Posterior vena cava (tissue), 2 donors: ENCODE results near the gene SETD3. TPM values are rescaled to one million over a fixed set of nuclear protein-coding genes. Genes with fewer than 3 reads are reported as not detected.

ENCODE experiments used
- DNase-seq: peaks from one replicate; pipeline ENCODE4 v3.0.0-alpha.2; 2020; ENCODE audit warnings: low spot score
- intact Hi-C, 2 donors: fragments of 100-400 bp; cut with DNase I; formaldehyde crosslinking; loops; one replicate each; pipeline versions ENCODE4 v1.14.1 to v1.14.2; 2022 to 2023
- total RNA-seq, 2 donors: library from RNA; stranded (reverse); fragmentation: NEBNext Ultra II Directional; extraction: Animal tissue kit (Norgen Biotek cat#: 25700); gene quantifications; one replicate each; pipeline ENCODE4 v1.2.1, GENCODE V29; 2021
- donor health status: DM: yes; HTN: yes; CAD: no.
- donor health status: DM: yes; HTN: yes; CAD: no.

Gene SETD3
- total RNA-seq, 2 donors from 2014 or later, result 74.5 to 103 TPM

DNA sequence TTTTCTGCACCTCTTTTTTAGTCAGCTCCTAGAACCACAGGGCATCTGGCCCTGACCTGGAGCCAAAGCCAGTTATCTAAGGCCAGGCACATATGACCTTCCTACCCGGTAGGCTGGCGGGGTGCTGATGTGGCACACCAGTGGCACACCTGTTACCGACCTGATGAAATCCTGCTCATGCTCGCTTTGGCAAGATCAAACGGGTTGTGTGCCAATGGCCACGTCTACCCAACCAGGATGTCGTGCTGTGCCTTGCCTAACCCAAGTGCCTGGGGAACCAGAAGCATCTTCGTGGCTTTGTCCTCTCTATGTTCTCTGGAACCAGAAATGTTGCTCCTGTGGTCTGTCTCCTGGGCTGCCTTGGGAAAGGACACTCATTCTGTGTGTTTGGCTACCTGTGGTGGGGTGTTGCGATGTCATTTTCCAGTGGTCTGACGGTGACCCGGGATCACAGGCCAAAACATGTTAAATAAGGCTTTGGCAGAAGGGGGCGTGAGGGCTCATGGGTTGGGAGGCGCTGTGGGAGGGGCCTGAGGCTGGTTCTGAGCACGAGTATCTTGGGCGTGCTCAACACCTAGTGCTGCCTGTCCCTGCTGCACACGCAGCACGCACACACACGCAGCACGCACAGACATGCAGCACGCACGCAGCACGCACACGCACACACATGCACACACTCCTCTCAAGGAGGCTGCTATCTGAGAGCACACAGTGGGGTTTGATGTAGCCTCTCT lies 28.4 kb upstream of the SETD3 start:
- DNase-seq, result peak; percentile 58
- intact Hi-C loops, result no loop called here

DNA sequence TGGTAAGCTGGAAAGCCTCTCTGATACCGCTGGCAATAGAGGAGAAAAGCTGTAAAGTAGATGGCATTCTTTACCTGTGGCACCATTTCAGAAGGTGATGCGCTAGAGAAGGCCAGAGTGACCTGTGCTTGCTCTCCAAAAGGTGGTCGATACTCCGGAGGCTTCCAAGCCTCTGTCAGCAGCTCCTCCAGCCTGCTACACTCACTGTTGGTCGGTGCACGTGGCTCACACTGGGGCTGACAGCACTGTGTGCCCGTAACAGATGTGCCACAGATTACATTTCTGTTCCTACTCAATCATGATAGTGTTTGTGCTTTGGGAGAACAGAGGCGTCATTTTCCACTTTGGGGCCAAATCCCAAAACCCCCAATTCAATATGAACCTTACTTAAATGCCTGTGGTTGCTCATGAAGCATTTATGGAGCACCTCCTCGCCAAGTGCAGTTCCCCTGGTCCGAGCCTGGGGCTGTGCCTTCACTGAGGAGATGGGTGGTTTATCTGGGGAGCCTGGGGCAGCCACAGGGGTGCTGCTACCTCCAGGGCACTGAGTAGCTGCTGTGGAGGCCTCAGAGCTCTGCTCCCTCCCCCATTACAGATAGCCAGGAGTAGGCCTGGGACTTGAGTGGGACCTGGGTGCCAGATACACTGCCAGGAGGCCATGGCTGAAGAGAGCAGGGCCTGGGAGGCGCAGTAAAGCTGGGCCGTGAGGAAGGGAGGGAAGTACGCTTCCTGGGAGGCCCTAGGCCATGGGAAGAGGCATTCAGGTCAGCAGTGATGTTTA lies 27.4 kb upstream of the SETD3 start:
- intact Hi-C loops, result no loop called here
- DNase-seq, result peak; percentile 51

DNA sequence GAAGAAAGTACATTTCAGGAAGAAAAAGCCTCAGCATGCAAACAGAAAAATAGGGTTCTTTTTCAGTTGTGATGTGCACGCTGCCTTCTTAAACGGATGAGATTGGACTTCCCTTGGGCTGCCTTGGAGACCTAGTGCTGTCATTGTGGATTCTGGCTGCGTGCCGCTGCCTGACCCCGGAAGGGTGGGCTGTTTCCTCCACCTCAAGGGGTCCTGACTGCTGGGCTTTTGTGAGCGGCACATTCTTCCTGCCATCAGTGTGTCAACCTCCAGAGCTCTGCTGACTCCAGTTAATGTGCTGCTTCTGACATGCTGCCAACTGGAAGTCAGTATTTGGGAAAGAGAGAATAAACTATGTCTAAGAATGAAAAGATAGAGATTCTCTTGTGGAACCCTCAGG lies 25.6 kb upstream of the SETD3 start:
- intact Hi-C loops, result no loop called here
- DNase-seq, result no peak

DNA sequence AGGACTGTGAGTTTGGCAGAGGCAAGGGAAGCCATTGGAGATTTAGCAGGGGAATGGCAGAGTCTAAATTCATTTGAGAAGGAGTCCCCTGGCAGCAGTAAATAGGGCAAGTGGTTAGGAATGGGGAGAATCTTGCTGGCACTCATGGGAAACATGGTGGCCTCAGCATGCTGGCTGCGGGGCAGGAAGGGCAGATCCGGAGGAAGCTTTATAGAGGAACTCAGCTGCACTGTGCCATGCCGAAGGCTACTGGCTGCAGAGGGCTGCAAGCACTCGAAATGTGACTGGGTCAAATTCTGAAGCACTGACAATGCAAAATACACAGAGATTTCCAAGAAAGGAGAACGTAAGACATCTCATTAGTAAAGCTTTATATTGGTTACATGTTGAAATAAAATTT lies 24.4 kb upstream of the SETD3 start:
- no peak for DNase-seq
- intact Hi-C loops, result no loop called here

DNA sequence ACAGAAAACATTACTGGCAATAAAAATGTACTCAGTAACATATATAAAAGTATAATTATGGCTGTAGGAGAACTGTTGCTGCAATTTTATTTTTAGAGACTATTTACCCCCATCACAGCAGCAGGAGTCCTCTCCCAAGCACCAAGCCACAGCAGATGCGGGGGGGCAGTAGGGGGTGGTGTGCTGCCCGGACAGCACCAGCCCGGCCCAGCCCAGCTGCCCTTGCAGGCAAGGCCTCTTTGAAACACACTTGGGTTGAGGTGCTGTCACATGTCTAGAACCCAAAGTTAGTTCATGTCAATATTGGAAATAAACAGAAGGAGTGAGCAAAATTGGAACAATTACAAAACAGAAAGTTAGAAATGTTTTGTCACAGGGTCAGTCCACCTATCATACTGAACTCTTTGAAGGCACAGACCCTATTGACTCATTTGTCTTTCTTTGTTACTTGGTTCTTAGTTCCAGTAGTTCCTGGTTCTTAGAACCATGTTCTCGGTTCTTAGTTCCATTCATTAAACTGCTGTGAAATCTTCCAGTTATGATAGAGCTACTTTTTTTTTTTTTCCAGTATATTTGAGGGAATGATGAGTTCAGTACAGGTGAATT lies 23.3 kb upstream of the SETD3 start:
- DNase-seq, result peak; percentile 67
- intact Hi-C loops, result no loop called here

DNA sequence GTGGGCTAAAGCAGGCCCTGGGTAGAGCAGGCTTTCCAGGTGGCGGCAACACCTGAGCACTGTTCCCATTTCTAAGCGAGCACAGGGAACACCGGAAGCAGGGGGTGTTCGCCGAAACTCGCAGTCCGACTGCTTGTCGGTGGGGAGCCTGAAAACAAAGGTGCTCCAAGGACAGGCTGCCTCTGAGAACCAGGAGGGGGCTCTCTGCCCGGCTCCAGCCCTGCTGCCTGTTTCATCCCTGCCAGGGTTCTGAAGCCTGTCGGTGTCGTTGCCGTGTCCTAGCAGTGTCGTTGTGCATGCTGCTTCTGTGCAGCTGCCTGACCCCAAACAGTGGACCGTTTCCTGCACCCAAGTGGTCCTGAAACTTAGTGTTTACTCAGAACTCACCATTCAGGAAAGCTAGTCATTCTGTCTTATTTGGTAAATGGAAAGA lies 22.3 kb upstream of the SETD3 start:
- intact Hi-C loops, result no loop called here
- DNase-seq, result no peak

DNA sequence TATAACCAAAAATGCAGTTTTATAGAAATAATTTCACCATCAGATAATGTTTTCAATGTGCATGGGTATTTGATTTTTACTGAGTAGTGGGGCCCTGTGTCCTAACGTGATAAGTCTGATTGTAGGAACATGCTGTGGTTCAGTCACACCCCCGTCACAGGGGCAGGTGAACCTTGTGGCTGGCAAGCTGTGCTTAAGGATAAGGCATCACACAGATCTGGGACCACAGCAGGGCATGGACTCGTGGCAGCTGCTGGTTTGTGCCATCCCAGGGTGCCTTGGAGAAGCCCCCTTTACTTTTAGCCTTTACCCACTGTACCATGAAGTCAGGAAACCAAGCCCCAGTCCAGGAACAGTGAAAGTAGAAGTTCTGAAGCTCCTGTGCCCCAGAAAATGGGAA lies 17.2 kb upstream of the SETD3 start:
- DNase-seq, result no peak
- intact Hi-C loops, result no loop called here

DNA sequence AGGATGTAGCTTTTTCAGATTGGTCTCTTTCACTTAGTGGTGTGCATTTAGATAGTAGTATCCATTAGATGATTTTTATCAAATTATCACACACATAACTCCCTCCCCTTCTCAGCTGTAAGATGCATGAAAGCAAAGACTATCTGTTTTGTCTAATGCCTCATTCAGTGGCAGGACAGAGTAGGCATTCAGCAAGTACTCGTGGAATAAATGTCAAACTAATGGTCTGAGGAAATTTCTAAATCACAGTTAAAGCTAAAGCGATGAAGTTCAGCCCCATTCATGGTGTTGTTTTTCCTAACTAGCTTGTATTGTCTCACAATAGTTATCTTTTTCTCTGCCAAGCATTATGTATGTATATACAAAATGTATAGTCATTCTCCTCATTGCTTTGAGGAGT lies 16.7 kb upstream of the SETD3 start:
- DNase-seq, result no peak
- intact Hi-C loops, result no loop called here

DNA sequence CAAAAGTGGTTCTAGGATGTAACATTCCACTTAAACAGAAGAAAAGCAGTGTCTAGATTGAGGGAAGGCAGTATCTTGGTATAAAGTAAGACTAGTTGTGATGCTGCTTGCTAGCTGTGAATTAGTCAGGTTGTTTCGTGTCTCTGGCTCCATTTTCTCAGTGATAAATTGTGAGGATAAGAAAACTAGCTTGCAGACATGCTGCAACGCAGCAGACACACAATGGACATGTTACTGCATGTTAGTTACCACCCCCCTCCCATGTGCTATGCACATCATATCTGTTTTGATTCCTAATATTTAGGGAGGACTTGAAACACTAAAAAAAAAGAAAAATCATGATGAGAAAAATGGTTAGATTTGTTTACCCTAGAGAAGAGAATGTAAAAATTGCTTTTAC lies 3.4 kb upstream of the SETD3 start:
- intact Hi-C loops, result no loop called here
- no peak for DNase-seq

DNA sequence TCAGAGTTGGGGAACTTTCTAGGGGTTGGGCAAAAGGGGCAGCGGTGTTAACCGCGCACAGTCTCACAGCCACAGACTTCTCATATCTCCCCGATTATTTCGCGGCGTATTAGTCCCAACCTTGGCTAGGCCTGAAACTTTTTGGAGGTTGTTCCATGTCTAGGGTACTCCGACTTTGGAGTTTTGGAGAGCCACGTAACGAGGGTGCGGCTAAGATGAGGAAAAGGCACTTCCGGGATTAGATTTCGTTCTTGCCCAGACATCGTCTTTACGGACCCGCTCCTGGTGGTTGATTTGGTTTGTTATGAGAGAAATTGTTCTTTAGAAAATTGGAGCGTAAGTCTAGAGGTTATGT lies 1.1 kb upstream of the SETD3 start:
- DNase-seq, result no peak
- intact Hi-C loops, result no loop called here

DNA sequence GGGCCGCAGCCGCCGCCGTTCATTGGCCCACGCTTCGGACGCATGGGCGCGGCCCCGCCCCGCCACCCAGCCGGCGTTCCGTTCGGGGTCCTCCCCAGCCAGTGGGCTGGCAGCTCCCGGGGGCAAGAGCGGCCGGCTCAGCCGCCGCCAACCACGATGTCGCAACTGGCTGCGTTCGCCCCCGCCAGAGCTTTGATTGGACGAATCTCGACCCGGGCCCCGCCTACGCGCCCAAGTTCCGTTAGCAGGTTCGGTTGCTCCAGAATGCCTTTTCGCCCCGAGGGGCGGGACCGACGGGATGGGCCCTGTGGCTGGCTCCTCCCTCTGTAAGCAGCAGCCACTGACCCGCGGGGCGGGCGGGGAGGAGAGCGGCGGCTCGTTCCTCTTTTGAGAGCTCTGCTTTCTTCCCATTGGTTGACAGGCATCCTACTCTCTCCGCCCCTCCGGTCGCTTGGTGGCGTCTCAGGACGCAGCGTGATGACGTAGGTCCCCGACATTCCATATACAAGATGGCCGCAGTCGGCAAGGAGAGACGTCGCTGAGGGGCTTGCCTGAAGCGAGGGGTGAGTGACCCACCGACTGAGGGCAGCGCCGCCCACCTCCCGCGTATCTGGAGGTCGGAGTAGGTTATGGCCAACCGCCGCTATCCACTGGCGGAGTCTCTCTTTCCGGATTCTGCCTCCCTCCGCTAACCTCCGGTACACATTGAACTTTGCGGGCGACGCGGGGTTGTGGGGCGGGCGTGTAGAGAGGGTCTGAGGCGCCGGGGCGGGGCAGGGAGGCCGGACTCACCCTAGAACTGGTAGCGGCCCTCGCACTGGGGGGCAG lies 472 bp upstream of the SETD3 start, which contains the start of gene CCNK:
CCNK (plus strand) TSS at position 493 of the 828 bp plus-strand sequence. CDS start 11,269 bp downstream, outside the sequence.
- intact Hi-C loops, result no loop called here
- DNase-seq, result peak; percentile 100

DNA sequence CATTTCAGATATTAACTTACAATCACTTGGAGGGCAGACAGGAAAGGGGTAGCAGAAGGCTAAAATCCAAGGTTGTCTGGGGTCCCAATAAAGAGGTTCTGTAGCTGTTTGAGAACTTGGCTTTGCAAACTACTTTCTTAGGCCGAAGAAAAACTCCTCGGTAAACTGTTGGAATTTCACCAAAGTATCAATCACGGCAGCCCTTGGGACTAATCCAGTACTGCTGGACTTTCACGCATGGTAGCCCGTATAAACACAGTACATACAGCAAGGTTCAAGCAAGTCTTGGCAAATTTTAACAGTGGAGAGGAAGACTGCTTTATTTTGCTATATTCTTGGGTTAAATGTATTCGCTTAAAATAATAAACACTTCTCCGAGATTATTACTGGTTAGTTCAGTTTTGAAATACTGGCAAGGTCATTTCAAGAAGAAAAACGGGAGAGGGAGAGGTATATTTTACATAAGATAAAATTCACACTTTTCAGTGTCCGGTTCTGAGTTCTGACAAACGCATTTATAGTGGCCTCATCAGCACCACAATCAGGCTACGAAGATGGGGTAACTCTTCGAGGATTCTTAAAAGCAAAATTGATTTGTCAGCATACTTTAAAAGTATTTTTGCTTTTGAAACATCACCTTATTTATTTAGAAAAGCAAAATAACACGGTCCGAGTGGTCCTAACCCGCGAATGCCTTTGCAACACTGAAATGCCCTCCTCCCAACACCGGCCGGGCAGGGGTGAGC lies 1.3 kb downstream of the SETD3 start:
- intact Hi-C loops, result no loop called here
- DNase-seq, result no peak

DNA sequence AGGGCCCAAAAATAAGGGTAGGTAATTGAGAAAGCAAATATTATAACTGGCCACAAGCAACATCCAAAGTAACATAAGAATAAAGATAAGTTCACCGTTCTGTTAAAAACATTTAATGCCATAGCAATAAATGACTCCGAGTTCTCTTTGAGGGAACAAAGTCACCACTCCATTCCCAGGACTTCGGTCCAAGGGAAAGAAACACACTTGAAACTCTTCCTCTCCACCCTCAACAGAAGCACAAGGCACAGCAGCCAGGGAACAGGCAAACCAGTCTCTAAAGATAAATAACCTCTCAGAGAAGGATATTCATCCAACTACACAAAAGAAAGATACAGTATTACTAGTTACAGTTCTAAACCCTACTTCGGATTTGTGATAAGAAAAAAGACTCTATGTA lies 2.5 kb downstream of the SETD3 start:
- DNase-seq, result no peak
- intact Hi-C loops, result no loop called here

DNA sequence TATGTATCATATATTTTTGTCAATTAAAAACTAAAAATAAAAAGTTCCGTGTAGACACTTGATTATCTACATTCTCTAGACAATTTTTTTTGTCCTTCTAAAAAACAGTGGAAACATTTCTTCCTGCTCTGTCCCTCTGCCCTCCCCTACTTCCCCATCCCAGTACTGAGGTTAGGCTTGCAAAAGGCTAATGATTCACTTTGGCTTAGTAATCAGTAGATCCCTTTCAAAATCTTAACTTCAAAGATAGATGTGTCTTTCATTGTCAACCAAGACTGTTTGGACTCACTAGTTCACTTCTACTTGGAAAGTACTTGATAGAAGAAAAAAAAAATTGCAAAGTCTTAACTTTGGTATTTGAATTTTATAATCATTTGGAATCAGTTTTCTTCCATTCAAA lies 3.8 kb downstream of the SETD3 start:
- intact Hi-C loops, result no loop called here

DNA sequence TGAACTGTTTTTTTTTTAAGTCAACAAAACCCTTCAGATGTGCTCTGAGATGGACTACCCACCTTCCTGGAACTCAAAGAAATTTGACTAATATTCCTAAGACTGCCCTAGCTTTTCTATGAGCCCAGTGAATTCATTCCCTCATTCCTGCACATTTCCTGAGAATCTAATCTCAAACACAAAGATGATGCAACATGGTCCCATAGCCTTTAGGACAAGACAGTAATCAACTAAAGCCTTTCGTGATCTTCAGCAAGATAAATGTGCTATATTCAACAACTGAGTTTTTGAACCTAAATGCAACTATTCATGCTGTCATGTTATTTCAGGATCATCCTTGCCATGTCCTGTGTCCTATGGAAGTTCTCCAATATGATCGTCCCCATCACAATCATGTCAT lies 5.0 kb downstream of the SETD3 start:
- no peak for DNase-seq
- intact Hi-C loops, result no loop called here

More for the DNA sequence above, 3.8 kb downstream of the SETD3 start:
- DNase-seq, result no peak

DNA sequence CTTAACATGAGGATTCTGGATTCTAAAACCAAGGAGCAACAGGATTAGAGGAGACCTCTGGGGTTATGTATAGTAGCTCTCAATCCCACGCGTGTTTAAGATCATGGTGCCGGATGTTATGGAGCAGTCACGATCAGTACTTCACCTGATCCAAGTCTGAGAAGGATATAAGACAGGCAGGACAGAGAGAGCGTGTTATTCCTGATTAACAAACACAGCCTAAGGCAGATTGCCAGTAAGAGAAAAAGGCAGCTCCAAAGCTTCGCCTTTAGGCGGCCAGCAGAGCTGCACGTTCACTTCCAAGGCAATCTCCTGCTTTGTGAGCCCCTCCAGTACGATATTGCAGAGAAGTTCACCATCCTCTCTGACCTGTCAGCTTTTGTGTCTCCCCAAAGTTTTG lies 5.5 kb downstream of the SETD3 start:
- no peak for DNase-seq
- intact Hi-C loops, result no loop called here

DNA sequence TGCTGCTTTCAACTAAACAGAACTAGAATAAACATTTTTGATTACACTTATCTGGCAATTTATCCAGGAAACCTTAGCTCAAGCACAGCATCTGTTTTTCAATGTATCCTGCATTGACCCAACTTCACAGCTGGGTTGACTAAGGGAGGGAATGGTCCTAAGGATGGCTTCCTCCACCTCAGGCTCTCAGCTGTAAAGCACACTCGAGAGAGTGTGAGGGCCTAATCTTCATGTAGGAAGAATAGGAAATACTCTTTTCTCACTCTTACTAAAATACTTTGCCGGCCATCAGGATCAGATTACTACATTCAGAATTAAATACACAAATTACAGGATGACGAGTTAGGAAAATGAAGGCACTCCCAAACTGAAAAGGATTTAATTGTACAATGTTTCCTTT lies 7.2 kb downstream of the SETD3 start:
- intact Hi-C loops, result no loop called here
- DNase-seq, result no peak

DNA sequence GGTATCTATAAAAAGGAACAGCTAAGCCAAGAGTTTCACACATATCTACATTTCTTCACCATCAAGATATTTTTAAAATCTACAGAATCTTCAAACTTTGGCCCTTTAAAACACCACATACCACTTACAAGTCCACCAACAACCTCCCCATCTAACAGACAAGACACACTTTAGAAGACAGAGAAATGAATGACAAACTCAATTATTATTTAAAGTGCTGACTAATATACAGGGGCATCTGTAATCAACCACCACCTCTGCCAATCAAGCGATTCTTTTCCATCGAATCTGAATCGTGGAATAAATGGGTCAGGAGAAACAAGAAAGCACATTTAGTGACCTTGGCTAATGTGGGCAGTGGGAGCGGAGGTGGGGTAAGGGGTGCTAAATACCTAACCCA lies 7.7 kb downstream of the SETD3 start:
- intact Hi-C loops, result no loop called here
- no peak for DNase-seq

DNA sequence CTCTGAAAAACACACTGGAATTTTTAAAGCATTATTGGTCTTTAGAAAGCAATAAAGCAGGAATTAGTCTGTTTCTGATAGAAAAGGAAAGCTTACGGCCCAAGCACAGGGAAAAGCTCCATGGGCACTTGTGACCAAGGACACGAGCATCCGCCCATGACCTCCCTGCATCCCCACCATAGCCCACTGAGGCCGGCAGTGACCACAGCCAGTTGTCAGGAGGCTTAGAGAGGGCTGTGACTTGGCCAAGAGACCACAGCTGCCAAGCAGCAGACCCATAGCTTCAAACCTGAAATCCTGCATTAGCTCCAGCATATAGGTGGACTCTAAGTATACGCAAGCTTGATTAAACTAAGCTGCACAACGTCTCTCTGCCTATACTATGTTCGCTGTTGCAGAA lies 8.9 kb downstream of the SETD3 start:
- DNase-seq, result no peak
- intact Hi-C loops, result no loop called here
